GM12872 (cell line): ENCODE results near the gene DENND5A.

Experiments used
- TF ChIP-seq, protein P1 (sequence below): IDR thresholded peaks from 3 replicates; pipeline ENCODE4 v1.5.1; 2011; ENCODE audit warnings: low read depth, mild to moderate bottlenecking, low read length, moderate library complexity; ENCODE audit not compliant: insufficient read depth

The DENND5A gene

DNA sequence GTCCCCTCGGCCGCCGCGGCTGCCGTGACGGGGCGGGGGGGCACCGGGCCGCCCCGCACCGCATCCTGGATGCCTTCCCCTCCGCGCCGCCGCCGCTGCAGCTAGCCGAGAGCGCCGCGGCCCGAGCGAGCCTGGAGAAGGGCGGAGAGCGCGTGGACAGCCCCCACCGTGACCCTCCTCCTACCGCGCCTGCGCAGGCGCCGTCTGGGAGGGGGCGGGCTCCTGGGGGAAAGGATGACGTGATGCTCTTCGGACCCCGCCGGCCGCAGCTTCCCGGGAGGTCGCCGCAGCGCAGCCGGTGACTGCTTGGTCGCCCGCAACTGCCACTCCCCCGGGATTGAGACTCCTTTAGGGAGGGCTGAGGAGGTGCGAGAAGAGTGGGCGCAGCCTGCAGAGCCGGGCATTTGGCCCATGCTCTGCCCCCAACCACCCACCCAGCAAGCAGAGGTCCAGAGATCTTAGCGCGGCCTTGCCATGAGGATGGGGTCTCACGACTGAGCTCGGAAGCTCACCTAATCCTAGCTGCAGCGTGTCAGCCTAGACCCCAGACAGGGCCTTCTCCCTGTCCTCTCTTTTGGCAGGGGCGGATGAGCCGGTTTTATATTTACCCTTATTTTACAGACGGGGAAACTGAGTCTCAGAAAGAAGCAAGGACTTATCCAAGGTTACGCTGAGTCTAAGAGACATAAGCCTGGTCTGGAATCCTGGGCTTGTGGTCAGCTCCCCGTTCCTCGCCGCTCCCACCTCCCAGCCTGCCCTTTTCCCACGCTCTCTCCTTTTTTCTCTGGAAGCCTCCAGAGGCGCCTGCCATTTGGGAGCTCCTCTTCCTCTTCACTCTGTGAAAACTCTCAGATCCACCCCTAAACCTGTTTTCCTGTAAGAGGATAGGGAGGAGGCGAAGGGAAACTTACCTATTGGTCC lies at the start of gene DENND5A:
DENND5A (minus strand) TSS at position 140 of the 921 bp plus-strand sequence. CDS start 281 bp downstream, outside the sequence.
- TF ChIP-seq, protein P1, sequence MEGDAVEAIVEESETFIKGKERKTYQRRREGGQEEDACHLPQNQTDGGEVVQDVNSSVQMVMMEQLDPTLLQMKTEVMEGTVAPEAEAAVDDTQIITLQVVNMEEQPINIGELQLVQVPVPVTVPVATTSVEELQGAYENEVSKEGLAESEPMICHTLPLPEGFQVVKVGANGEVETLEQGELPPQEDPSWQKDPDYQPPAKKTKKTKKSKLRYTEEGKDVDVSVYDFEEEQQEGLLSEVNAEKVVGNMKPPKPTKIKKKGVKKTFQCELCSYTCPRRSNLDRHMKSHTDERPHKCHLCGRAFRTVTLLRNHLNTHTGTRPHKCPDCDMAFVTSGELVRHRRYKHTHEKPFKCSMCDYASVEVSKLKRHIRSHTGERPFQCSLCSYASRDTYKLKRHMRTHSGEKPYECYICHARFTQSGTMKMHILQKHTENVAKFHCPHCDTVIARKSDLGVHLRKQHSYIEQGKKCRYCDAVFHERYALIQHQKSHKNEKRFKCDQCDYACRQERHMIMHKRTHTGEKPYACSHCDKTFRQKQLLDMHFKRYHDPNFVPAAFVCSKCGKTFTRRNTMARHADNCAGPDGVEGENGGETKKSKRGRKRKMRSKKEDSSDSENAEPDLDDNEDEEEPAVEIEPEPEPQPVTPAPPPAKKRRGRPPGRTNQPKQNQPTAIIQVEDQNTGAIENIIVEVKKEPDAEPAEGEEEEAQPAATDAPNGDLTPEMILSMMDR, result no peak

- TF ChIP-seq, protein P1, result no peak
These were observed 49.3 kb upstream of the DENND5A start, which contains the start of gene TMEM41B for GRCh38 chr11:9314291-9315077. TMEM41B (minus strand) TSS chr11:9314593; CDS start chr11:9314441, 152 bp downstream.

DNA sequence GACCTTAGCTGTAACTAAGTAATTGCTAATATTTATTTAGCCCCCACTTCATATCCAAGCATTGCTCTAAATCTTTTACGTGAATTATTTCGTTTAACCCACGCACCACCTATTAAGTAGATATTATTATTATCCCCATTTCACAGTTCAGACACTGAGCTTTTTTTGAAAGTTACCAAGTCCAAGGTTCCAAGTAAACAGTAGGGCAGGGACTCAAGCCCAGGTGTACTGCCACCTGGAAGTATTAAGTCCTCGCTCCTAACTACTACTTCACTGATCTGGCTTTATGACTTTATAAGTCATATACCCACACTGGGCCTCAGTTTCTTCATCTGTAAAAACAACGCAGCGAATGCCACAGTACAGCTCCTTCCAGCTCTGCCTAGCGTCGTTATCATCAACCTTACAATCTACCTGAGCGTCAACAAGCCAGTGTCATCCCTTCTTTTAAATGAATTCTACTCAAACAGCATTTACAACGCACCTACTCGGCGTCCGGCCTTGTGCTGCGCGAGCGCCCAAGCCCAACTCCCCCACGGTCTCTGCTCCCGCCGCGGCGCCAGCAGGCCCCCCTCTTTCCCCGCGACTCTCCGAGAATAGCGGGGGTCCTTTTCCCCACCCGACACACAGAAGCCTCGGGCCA lies 48.6 kb upstream of the DENND5A start:
- TF ChIP-seq, protein P1, result no peak

GRCh38 chr11:9310485-9311090 lies 45.4 kb upstream of the DENND5A start:
- TF ChIP-seq, protein P1, result no peak

DNA sequence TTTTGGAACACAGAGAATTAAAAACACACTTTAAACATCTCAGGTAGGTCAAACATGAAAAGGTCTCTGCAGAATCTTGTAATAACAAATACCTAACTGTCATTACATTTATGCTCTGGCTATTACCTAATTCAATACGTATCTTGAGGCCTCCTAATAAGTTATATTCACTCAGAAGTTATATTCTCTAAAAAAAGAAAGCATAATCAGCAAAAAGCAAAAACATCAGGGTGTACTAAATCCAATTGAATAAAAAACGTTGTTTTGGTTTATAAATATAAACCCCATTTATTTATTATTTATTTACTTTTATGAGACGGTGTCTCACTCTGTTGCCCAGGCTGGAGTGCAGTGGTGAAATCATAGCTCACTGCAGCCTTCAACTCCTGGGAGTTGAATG lies 39.0 kb upstream of the DENND5A start:
- TF ChIP-seq, protein P1, result no peak

GRCh38 chr11:9302448-9302847 lies 37.3 kb upstream of the DENND5A start:
- TF ChIP-seq, protein P1, result no peak
